Choroid plexus epithelial cell (primary cell): ENCODE measurements around the gene NECTIN1.

Source experiments
- DNase-seq: peaks from one replicate; pipeline ENCODE4 v3.0.0-alpha.2; 2010; ENCODE audit warnings: low read depth
- H3K4me3 ChIP-seq: 2 replicates; pipeline ENCODE4 v1.5.1; 2011; ENCODE audit warnings: low read depth, mild to moderate bottlenecking, control low read depth, low read length, moderate library complexity
- CTCF ChIP-seq: conservative IDR thresholded peaks from 2 replicates; pipeline ENCODE4 v1.5.1; 2011; ENCODE audit warnings: low read depth, mild to moderate bottlenecking, control low read depth, inconsistent platforms, low read length, moderate library complexity

The NECTIN1 gene

DNA sequence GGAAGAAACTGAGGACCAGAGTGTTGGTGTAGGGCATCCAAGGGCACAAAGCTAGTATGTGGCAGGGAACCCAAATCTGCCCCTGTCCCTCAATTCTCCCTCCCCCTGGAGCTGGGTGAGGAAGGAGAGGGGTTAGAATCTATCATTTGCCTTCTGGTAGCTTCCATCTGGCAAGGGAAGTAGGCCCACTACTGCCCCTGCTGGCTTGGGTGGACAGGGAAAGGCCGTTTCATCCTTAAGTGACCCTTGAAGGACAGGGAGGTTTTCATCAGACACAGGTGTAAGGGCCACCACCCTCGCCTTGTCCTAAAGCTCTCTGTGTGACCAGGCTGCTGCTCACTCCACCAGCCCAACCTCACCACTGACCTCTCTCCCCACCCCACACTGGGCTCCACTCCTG is 22.1 kb downstream of the NECTIN1 start:
- H3K4me3 ChIP-seq: no peak overlapping the region
- TF ChIP-seq CTCF: peak; percentile 47
- DNase-seq: no peak

DNA sequence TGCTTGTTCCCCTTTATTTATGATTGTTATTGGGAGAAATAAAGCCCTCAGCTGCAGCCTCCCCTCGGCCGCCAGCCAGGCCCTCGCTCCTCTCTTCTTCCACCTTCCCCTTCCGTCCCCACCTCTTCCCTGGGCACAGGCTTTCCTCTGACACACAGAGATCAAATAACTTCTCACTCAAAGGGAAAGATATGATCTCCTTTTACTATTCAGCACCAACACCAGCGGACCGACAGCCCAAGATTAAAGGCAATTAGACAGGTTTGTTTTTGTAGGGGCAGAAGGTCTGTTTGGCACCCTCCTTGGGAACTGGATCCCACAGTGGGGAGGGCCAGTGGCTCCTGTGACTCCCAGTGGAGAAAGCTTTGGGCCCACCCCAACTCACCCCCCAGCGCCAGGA is 23.0 kb downstream of the NECTIN1 start:
- DNase-seq: no peak
- no peak for TF ChIP-seq CTCF
- H3K4me3 ChIP-seq: no peak overlapping the region

DNA sequence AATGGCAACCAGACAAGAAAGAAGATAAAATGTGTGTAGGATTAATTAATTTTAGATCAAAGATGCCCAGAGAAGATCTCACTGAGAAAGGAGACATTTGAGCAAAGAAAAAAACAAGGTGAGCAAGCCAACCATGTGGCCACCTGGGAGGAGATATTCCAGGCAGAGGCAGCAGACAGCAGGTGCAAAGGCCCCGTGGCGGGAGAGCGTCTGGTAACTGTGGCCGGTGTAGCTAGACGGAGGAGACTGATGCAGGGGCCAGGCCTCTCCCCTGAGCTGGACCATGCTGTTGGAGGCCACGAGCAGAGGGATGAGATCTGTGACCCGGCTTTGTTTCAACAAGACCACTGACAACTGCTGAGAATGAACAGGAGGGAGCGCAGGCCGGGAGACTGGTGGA is 23.6 kb downstream of the NECTIN1 start:
- TF ChIP-seq CTCF: no peak
- no peak for DNase-seq
- no peak overlapping the region for H3K4me3 ChIP-seq

- H3K4me3 ChIP-seq: no peak overlapping the region
- no peak for TF ChIP-seq CTCF
- no peak for DNase-seq
Observed at GRCh38 chr11:119704849-119705248, 24.2 kb downstream of the NECTIN1 start.

GRCh38 chr11:119701591-119702549 is 27.1 kb downstream of the NECTIN1 start:
- H3K4me3 ChIP-seq: no peak overlapping the region
- DNase-seq: no peak
- no peak for TF ChIP-seq CTCF

- no peak overlapping the region for H3K4me3 ChIP-seq
- DNase-seq: no peak
- TF ChIP-seq CTCF: no peak
Observed at GRCh38 chr11:119700536-119701346, 28.3 kb downstream of the NECTIN1 start.
